Measurements from ENCODE around the gene COL15A1.

COL15A1 gene

GRCh38 chr9:98931600-98932389 is 11.9 kb upstream of the COL15A1 start:
- no peak overlapping the region for H3K27ac ChIP-seq
- TF ChIP-seq, protein P1, sequence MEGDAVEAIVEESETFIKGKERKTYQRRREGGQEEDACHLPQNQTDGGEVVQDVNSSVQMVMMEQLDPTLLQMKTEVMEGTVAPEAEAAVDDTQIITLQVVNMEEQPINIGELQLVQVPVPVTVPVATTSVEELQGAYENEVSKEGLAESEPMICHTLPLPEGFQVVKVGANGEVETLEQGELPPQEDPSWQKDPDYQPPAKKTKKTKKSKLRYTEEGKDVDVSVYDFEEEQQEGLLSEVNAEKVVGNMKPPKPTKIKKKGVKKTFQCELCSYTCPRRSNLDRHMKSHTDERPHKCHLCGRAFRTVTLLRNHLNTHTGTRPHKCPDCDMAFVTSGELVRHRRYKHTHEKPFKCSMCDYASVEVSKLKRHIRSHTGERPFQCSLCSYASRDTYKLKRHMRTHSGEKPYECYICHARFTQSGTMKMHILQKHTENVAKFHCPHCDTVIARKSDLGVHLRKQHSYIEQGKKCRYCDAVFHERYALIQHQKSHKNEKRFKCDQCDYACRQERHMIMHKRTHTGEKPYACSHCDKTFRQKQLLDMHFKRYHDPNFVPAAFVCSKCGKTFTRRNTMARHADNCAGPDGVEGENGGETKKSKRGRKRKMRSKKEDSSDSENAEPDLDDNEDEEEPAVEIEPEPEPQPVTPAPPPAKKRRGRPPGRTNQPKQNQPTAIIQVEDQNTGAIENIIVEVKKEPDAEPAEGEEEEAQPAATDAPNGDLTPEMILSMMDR (IDR thresholded peaks at IDR 0.05) = no peak
- no peak for TF ChIP-seq ZFX (IDR thresholded peaks at IDR 0.05; ENCODE audit: borderline replicate concordance)

DNA sequence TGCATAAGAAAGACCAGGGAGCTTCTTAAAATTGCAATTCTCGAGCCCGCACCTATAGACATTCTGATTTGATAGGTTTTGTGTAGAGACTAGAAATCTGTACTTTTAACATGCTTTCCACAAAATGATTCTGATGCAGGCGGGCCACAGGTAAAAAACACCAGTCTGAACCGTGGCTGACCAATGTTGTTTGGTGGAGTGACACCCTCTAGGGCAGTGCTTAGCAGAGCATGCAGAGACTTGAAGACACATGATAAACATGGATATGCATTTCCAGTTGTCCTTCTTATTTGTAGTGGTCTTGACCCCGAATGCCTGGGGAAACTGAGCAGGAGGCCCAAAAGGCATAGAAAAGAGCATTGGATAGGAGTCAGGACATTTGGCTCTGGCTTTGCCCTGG is 10.5 kb upstream of the COL15A1 start:
- TF ChIP-seq ZFX (IDR thresholded peaks at IDR 0.05; ENCODE audit: borderline replicate concordance) = no peak
- TF ChIP-seq, protein P1 (IDR thresholded peaks at IDR 0.05) = no peak

DNA sequence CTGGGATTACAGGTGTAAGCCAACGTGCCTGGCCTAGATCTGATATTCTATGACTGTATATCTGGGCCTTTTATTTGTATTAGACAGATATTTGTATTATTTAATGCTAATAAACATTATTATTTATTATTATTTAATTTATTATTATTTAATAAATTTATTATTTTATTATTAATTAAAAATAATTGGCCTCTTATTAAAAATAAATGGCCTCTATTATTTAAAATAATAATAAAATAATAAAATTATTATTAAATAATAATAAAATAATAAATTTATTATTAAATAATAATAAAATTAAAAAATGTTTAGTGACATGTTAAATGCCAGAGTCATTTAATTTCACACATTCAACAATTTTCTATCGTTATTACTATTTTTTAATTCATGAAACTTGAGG is 9.8 kb upstream of the COL15A1 start:
- no peak overlapping the region for H3K27ac ChIP-seq
- TF ChIP-seq ZFX (IDR thresholded peaks at IDR 0.05; ENCODE audit: borderline replicate concordance) = no peak
- TF ChIP-seq, protein P1 (IDR thresholded peaks at IDR 0.05) = no peak

More for the DNA sequence above, 10.5 kb upstream of the COL15A1 start:
- H3K27ac ChIP-seq = no peak overlapping the region

GRCh38 chr9:98935071-98935505 is 8.6 kb upstream of the COL15A1 start:
- TF ChIP-seq, protein P1 (IDR thresholded peaks at IDR 0.05) = no peak
- no peak for TF ChIP-seq ZFX (IDR thresholded peaks at IDR 0.05; ENCODE audit: borderline replicate concordance)

GRCh38 chr9:98940276-98940675 is 3.4 kb upstream of the COL15A1 start:
- TF ChIP-seq, protein P1 (IDR thresholded peaks at IDR 0.05) = no peak
- TF ChIP-seq ZFX (IDR thresholded peaks at IDR 0.05; ENCODE audit: borderline replicate concordance) = no peak

More at GRCh38 chr9:98935071-98935505, 8.6 kb upstream of the COL15A1 start:
- H3K27ac ChIP-seq = no peak overlapping the region

DNA sequence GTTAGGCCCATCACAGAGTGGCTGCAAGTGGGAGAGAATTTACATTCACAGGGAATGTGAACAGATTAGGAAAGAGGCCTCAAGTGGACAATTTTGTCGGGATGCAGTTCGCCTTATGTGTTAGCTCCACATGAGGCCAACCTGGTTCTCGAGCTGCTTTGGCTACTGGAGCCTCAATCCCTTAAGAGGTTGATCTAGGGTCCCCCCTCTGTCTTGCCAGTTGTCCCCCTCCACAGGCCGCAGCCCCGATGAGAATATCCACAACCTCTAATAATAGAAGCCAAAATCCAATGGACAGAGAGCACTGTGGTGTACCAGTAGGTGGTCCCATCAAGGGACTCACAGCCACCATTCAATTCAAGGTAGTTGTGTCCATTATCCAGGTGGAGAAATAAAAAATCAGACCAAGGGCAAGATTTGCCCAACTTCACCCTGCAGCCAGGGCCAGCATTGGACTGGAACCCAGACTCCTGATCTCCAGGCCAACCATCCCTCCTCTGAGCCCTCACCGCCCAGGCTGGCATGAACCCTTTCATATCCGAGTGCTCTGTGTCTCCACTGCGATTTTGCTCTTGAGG is 1.7 kb upstream of the COL15A1 start:
- TF ChIP-seq, protein P1 (IDR thresholded peaks at IDR 0.05) = no peak
- no peak for TF ChIP-seq ZFX (IDR thresholded peaks at IDR 0.05; ENCODE audit: borderline replicate concordance)
- H3K27ac ChIP-seq = no peak overlapping the region

More at GRCh38 chr9:98940276-98940675, 3.4 kb upstream of the COL15A1 start:
- no peak overlapping the region for H3K27ac ChIP-seq
